AG08395 (cell line): Measurements from ENCODE around the gene OPCML.

ENCODE experiments used
- DNase-seq: peaks from one replicate; pipeline ENCODE4 v3.0.0; 2012; ENCODE audit warnings: mixed read lengths, low spot score

OPCML gene

DNA sequence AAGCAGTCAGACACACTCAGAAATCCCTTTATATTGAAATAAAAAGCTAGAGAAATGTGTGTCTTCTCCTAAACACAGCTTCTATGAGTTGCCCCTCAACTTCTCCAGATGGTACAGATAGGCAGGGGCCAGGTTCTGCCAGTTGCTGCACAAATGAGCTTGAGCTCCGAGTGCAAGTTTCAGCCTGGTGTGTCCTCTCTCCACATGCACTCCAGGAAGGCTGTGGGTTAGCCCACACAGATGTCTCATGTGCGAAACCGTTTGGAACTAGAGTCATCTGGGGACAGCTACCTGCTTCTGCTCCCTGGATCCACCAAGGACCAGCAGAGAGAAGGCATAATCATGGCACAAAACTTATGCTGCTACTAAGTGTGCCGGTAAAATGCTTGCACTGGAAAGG, 812.6 kb downstream of the OPCML start:
- no peak for DNase-seq

- peak; percentile 38 for DNase-seq
These were observed 813.3 kb downstream of the OPCML start for GRCh38 chr11:132718711-132719671.

GRCh38 chr11:132717824-132718223, 814.5 kb downstream of the OPCML start:
- no peak for DNase-seq

- DNase-seq, result no peak
These were observed 816.3 kb downstream of the OPCML start for GRCh38 chr11:132716037-132716436.

DNA sequence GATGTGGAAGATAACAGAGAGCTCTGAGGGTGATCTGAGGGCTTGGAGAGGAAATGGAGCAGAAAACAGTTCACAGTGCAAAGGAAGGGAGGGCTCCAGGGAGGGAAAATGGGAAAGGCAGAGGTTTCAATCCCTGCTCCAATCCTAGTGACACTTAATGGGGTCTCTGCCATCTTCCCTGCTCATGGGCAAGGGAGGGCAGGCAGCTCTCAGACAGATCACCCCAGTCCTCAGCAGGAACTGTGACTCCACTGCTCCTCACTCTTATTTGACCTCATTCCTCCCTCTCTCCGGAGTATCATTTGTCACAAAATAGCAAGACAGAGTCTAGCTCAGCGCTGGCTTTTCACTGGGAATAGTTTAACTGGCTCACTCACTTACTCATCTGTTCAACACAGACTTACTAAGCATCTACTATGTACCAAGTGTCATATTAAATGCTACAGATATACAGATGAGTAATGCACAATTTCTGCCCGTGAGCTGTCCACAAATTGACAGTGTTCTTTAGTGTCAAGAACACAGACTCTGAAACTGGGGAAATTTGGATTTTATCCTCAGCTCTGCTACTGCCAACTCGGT, 817.4 kb downstream of the OPCML start:
- peak; percentile 24 for DNase-seq

DNA sequence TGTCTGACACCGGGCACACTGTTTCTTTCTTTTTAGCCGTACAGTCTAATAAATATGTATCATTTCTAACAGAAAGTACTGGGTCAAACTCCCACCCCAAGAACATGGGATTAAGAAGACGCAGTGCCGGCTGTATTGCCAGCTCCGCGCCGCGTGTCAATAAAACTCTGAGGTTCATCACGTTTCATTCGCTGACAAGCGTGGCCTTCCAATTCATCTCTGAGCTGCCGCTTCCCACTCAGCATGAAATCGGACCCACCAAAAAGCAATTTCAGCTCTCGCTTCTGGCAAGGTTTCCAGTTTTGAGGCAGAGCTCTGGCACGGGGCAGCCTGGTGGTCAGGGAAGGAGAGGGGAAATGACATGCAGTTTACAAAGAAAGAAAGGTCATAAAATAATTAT, 819.8 kb downstream of the OPCML start:
- DNase-seq, result no peak

- no peak for DNase-seq
These were observed 827.4 kb downstream of the OPCML start for GRCh38 chr11:132704781-132705375.

- no peak for DNase-seq
These were observed 839.4 kb downstream of the OPCML start for GRCh38 chr11:132692891-132693290.

GRCh38 chr11:132691848-132692550, 840.3 kb downstream of the OPCML start:
- no peak for DNase-seq

DNA sequence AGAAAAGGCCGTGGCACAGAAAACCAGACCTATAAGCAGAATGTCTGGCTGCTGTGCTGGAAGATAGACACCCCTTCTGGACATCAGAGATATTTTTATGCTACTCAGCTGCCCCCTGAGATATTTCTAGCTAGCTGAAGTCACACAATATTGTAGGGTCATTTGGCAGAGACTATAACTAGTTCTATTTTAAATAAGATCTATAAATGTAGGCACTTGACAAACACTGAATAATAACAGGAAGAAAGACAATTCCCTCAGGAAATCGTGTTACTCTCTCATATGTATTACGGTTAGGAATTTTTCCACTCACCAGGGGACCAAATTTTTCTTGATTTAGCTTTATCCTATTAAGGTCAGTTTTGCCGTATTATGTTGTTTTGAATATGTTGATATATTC, 845.4 kb downstream of the OPCML start:
- DNase-seq, result no peak

- peak; percentile 65 for DNase-seq
These were observed 847.1 kb downstream of the OPCML start for GRCh38 chr11:132685174-132685611.

DNA sequence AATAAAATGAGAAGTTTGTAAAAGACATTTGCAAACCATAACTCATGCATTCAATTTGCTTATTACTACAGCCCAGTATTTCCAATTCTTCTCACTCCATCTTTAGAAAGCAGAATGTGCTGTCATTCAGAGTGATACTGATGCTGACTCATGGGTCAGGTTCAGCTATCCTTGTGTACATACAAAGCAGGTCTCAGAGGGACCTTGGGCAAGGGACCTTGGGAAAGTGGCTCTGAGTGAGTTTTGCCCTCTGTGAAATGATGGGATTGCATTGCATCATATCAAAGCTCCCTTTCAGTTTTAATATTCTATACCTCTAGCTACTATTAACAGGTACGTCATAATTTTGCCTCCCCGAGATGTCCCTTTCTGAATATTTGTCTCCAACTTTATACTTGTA, 848.7 kb downstream of the OPCML start:
- DNase-seq, result no peak

DNA sequence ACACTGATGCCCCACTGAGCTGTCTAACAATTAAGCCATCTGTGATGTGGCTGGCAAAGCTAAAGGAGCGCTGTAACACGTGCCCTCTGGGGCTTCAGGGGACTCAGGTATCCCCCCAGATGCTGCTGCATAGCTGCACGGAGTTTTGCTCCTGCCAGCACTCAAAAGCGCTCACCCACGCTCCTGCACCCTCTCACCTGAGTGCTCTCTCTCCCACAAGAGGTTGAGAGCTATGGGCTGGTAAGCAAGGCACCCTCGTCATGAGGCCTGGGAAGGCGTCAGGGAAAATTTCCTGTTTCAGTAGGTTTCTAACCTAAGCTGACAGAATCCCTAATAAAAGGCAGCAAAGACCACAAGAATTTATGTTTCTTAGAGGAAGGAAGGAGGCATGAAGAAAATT, 850.3 kb downstream of the OPCML start:
- no peak for DNase-seq

- DNase-seq, result no peak
These were observed 851.7 kb downstream of the OPCML start for GRCh38 chr11:132680584-132680983.

- no peak for DNase-seq
These were observed 858.1 kb downstream of the OPCML start for GRCh38 chr11:132674151-132674550.

- no peak for DNase-seq
These were observed 860.4 kb downstream of the OPCML start for GRCh38 chr11:132671851-132672370.

GRCh38 chr11:132670921-132671675, 861.2 kb downstream of the OPCML start:
- no peak for DNase-seq

GRCh38 chr11:132669949-132670348, 862.4 kb downstream of the OPCML start:
- no peak for DNase-seq

- DNase-seq, result no peak
These were observed 867.1 kb downstream of the OPCML start for GRCh38 chr11:132665205-132665604.

- no peak for DNase-seq
These were observed 873.6 kb downstream of the OPCML start for GRCh38 chr11:132658696-132659095.

DNA sequence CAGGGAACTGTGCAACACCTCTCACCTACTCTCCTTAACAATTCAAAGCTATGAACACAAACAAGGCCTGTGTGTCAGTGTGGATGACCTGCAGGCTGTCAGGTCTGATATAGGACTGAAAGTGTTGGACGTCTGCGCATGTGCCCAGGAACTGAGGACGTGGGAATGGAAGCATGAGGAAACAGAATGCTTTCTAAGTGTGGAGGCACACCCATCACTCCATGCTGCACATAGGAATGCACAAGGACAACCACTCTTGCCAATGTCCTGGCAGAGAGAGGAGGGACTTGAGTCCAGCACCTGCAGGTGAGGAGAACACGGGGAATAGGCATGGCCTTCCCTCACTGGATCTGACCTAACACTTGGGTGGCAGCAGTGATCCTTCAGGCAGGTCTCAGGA, 874.3 kb downstream of the OPCML start:
- DNase-seq, result no peak
